ENCODE measurements around the gene BRD9.

DNA sequence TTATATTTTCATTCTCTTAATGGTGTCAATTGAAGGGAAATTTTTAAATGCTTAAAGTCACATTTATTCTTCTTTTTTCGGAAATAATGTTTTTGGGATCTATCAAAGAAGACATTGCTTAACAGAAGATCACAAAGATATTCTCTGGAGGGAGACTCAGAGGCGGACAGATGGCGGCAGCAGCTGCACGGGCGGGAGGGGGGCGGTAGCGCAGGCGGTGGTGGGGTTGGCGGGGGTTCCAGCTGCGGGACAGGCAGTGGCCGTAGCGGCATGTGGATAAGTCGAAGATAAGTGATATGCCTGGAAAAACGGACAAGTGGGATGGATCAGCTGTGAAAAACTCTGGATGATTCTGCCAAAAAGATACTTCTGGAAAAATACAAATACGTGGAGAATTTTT, 76.4 kb downstream of the BRD9 start:
- TF ChIP-seq, protein P1, sequence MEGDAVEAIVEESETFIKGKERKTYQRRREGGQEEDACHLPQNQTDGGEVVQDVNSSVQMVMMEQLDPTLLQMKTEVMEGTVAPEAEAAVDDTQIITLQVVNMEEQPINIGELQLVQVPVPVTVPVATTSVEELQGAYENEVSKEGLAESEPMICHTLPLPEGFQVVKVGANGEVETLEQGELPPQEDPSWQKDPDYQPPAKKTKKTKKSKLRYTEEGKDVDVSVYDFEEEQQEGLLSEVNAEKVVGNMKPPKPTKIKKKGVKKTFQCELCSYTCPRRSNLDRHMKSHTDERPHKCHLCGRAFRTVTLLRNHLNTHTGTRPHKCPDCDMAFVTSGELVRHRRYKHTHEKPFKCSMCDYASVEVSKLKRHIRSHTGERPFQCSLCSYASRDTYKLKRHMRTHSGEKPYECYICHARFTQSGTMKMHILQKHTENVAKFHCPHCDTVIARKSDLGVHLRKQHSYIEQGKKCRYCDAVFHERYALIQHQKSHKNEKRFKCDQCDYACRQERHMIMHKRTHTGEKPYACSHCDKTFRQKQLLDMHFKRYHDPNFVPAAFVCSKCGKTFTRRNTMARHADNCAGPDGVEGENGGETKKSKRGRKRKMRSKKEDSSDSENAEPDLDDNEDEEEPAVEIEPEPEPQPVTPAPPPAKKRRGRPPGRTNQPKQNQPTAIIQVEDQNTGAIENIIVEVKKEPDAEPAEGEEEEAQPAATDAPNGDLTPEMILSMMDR (IDR thresholded peaks at IDR 0.05) = no peak
- TF ChIP-seq HOXB13 (CRISPR knock-in tag; IDR thresholded peaks at IDR 0.05; ENCODE audit: low read depth) = no peak
- TF ChIP-seq NPAS2 (CRISPR knock-in tag; IDR thresholded peaks at IDR 0.05; ENCODE audit: borderline replicate concordance) = no peak
